GM23338 (cell line): ENCODE measurements around the gene BICRA.

Experiments used
- EZH2 ChIP-seq: fragments of 200-600 bp; sonication (generic); IDR thresholded peaks from one replicate; pipeline ENCODE4 v1.8.0; 2017; ENCODE audit warnings: antibody characterized with exemption, mild to moderate bottlenecking, low read depth; ENCODE audit not compliant: unreplicated experiment
- JUNB ChIP-seq: IDR thresholded peaks from one replicate; pipeline ENCODE4 v1.6.1; 2016; ENCODE audit warnings: antibody characterized with exemption; ENCODE audit not compliant: unreplicated experiment
- POLR2AphosphoS5 ChIP-seq: IDR thresholded peaks from 2 replicates; pipeline ENCODE4 v1.6.1; 2016; ENCODE audit warnings: antibody characterized with exemption, low read depth
- TF ChIP-seq, protein P1 (sequence below), 2 experiments: fragments of 200-600 bp in 1 of 2; sonication (generic) in 1 of 2; conservative IDR thresholded peaks; 2 replicates each; pipeline versions ENCODE4 v1.5.1 to v1.6.1; 2016 to 2017; ENCODE audit warnings: antibody characterized with exemption in 2 of 2, low read depth in 2 of 2, mild to moderate bottlenecking in 2 of 2, moderate library complexity in 1 of 2

GRCh38 chr19:47569331-47569730, 39.6 kb upstream of the BICRA start:
- TF ChIP-seq, protein P1, sequence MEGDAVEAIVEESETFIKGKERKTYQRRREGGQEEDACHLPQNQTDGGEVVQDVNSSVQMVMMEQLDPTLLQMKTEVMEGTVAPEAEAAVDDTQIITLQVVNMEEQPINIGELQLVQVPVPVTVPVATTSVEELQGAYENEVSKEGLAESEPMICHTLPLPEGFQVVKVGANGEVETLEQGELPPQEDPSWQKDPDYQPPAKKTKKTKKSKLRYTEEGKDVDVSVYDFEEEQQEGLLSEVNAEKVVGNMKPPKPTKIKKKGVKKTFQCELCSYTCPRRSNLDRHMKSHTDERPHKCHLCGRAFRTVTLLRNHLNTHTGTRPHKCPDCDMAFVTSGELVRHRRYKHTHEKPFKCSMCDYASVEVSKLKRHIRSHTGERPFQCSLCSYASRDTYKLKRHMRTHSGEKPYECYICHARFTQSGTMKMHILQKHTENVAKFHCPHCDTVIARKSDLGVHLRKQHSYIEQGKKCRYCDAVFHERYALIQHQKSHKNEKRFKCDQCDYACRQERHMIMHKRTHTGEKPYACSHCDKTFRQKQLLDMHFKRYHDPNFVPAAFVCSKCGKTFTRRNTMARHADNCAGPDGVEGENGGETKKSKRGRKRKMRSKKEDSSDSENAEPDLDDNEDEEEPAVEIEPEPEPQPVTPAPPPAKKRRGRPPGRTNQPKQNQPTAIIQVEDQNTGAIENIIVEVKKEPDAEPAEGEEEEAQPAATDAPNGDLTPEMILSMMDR (conservative IDR thresholded peaks at IDR 0.05; ENCODE audit: low read depth in 2 of 2), result no peak
- no peak for TF ChIP-seq POLR2AphosphoS5
- TF ChIP-seq JUNB, result no peak
- no peak for TF ChIP-seq EZH2
